Measurements from ENCODE around the gene MUC5B.

- no peak for TF ChIP-seq CTCF (conservative IDR thresholded peaks at IDR 0.05)
- no peak for TF ChIP-seq EZH2 (IDR thresholded peaks at IDR 0.05; ENCODE audit: low read depth)
Measured at GRCh38 chr11:1279674-1280055, 56.8 kb downstream of the MUC5B start.

All from PC-9 (cell line).